H1 (cell line): ENCODE results near the gene ZSWIM7. TPM values are rescaled to one million over a fixed set of nuclear protein-coding genes. Genes with fewer than 3 reads are reported as not detected.

Experiments used
- CTCF ChIA-PET: fragments of 300-600 bp; sonication (Branson Sonifier 250); formaldehyde crosslinking; loops from one replicate; lab custom pipeline; 2021; ENCODE audit not compliant: partially characterized antibody; lab: Charles Lee
- POLR2A ChIA-PET: fragments of 300-600 bp; sonication (Branson Sonifier 250); formaldehyde crosslinking; loops from one replicate; lab custom pipeline; 2021; ENCODE audit warnings: inconsistent platforms; ENCODE audit not compliant: partially characterized antibody; lab: Charles Lee
- DNase-seq, 2 experiments: peaks; one replicate each; pipeline versions ENCODE4 v3.0.0 to v3.0.0-alpha.2; 2010 to 2022; ENCODE audit warnings: low spot score in 2 of 2, low read depth in 1 of 2, mixed read lengths in 1 of 2
- FAIRE-seq: peaks from 2 replicates; lab custom pipeline; 2011; peaks lifted over from hg19 to GRCh38; lab: Jason Lieb, UNC
- H2AFZ ChIP-seq: 2 replicates; pipeline ENCODE4 v1.8.1; 2012; ENCODE audit warnings: low read length, inconsistent platforms
- H2AK5ac ChIP-seq: 2 replicates; pipeline ENCODE4 v1.6.1; 2013; ENCODE audit warnings: low read depth, low read length
- H2BK120ac ChIP-seq: replicated peaks from 2 replicates; pipeline ENCODE3; 2013; ENCODE audit warnings: low read depth, low read length, inconsistent platforms
- H2BK12ac ChIP-seq: 2 replicates; pipeline ENCODE4 v1.6.1; 2013; ENCODE audit warnings: low read depth, low read length
- H2BK15ac ChIP-seq: 2 replicates; pipeline ENCODE4 v1.6.1; 2013; ENCODE audit warnings: low read length
- H2BK20ac ChIP-seq: 2 replicates; pipeline ENCODE4 v1.6.1; 2013; ENCODE audit warnings: low read length
- H2BK5ac ChIP-seq: 2 replicates; pipeline ENCODE4 v1.6.1; 2013; ENCODE audit warnings: low read depth, low read length
- H3K14ac ChIP-seq: 2 replicates; pipeline ENCODE4 v1.6.1; 2013; ENCODE audit warnings: inconsistent platforms; ENCODE audit not compliant: insufficient read length
- H3K18ac ChIP-seq: 2 replicates; pipeline ENCODE4 v1.6.1; 2013; ENCODE audit warnings: low read length; ENCODE audit errors: extremely low read depth
- H3K23ac ChIP-seq: 2 replicates; pipeline ENCODE4 v1.6.1; 2013; ENCODE audit warnings: inconsistent platforms; ENCODE audit not compliant: insufficient read length
- H3K23me2 ChIP-seq: 2 replicates; pipeline ENCODE4 v1.6.1; 2013; ENCODE audit warnings: low read depth, low read length
- H3K27ac ChIP-seq: 2 replicates; pipeline ENCODE4 v1.6.1; 2011; ENCODE audit warnings: low read depth, low read length, inconsistent platforms
- H3K27me3 ChIP-seq, 4 experiments: replicated peaks in 1 of 4; 1 replicate in 1 of 4; 2 replicates in 3 of 4; pipeline versions ENCODE4 v1.6.1 to v1.8.1; 2011 to 2013; ENCODE audit warnings: low read length in 3 of 4, mild to moderate bottlenecking in 3 of 4, inconsistent platforms in 2 of 4, mixed read lengths in 2 of 4, moderate library complexity in 1 of 4; ENCODE audit not compliant: control insufficient read depth in 3 of 4, insufficient read depth in 3 of 4; ENCODE audit errors: extremely low read depth in 1 of 4
- H3K36me3 ChIP-seq, 4 experiments: 2 replicates each; pipeline versions ENCODE4 v1.6.1 to v1.8.1; 2011 to 2013; ENCODE audit warnings: mild to moderate bottlenecking in 4 of 4, low read length in 3 of 4, moderate library complexity in 2 of 4, control low read depth in 1 of 4, inconsistent platforms in 1 of 4; ENCODE audit not compliant: insufficient read depth in 4 of 4, control insufficient read depth in 2 of 4
- H3K4ac ChIP-seq: replicated peaks from 2 replicates; pipeline ENCODE3; 2013; ENCODE audit warnings: low read length, low read depth, mixed read lengths, inconsistent platforms; ENCODE audit not compliant: insufficient read length
- H3K4me1 ChIP-seq, 4 experiments: replicated peaks in 1 of 4; 1 replicate in 1 of 4; 2 replicates in 3 of 4; pipeline versions ENCODE4 v1.6.1 to v1.8.1; 2011 to 2013; ENCODE audit warnings: low read length in 3 of 4, inconsistent platforms in 2 of 4, mixed read lengths in 1 of 4; ENCODE audit not compliant: insufficient read depth in 4 of 4, control insufficient read depth in 3 of 4
- H3K4me2 ChIP-seq, 2 experiments: 2 replicates each; pipeline versions ENCODE4 v1.6.1 to v1.8.1; 2011 to 2013; ENCODE audit warnings: low read depth in 2 of 2, low read length in 2 of 2, control low read depth in 1 of 2, inconsistent platforms in 1 of 2, mild to moderate bottlenecking in 1 of 2; ENCODE audit not compliant: insufficient read depth in 1 of 2
- H3K4me3 ChIP-seq, 4 experiments: fragments of 200-600, 300-600 bp in 1 of 4; sonication (generic), shearing (Covaris generic), sonication (Bioruptor Twin) in 1 of 4; 2 replicates each; pipeline versions ENCODE4 v1.5.1 to v1.8.1; 2011 to 2016; ENCODE audit warnings: low read length in 4 of 4, low read depth in 3 of 4, control low read depth in 2 of 4, inconsistent platforms in 2 of 4, mild to moderate bottlenecking in 2 of 4, mixed read lengths in 1 of 4, moderate library complexity in 1 of 4; ENCODE audit not compliant: insufficient read depth in 2 of 4; ENCODE audit errors: extremely low read depth in 1 of 4
- H3K56ac ChIP-seq: replicated peaks from 2 replicates; pipeline ENCODE3; 2013; ENCODE audit warnings: low read depth, mild to moderate bottlenecking, mixed read lengths, low read length, inconsistent platforms; ENCODE audit not compliant: insufficient read length
- H3K79me1 ChIP-seq: 2 replicates; pipeline ENCODE4 v1.6.1; 2013; ENCODE audit warnings: low read depth, low read length, control low read depth
- H3K79me2 ChIP-seq, 2 experiments: 2 replicates each; pipeline versions ENCODE4 v1.6.1 to v1.8.1; 2012 to 2013; ENCODE audit warnings: low read length in 2 of 2, mild to moderate bottlenecking in 2 of 2, inconsistent platforms in 1 of 2; ENCODE audit not compliant: insufficient read depth in 2 of 2, control insufficient read depth in 1 of 2
- H3K9ac ChIP-seq, 4 experiments: replicated peaks in 1 of 4; 1 replicate in 1 of 4; 2 replicates in 3 of 4; pipeline versions ENCODE4 v1.6.1 to v1.8.1; 2011 to 2013; ENCODE audit warnings: low read depth in 3 of 4, low read length in 3 of 4, control low read depth in 2 of 4, mild to moderate bottlenecking in 2 of 4, moderate library complexity in 2 of 4, inconsistent platforms in 1 of 4; ENCODE audit errors: extremely low read depth in 1 of 4
- H3K9me3 ChIP-seq, 2 experiments: 2 replicates each; pipeline versions ENCODE4 v1.6.1 to v1.8.1; 2012 to 2013; ENCODE audit warnings: mild to moderate bottlenecking in 2 of 2, moderate library complexity in 2 of 2, control low read depth in 1 of 2, inconsistent platforms in 1 of 2, low read depth in 1 of 2, low read length in 1 of 2, mixed read lengths in 1 of 2; ENCODE audit not compliant: insufficient read depth in 2 of 2
- H4K20me1 ChIP-seq, 2 experiments: replicated peaks in 1 of 2; 2 replicates each; pipeline versions ENCODE3 to v1.8.1; 2011 to 2013; ENCODE audit warnings: inconsistent platforms in 2 of 2, low read length in 2 of 2, mild to moderate bottlenecking in 1 of 2; ENCODE audit not compliant: insufficient read depth in 2 of 2, control insufficient read depth in 1 of 2
- H4K5ac ChIP-seq: 2 replicates; pipeline ENCODE4 v1.6.1; 2013; ENCODE audit warnings: low read length, low read depth, mixed read lengths, inconsistent platforms; ENCODE audit not compliant: insufficient read length
- H4K8ac ChIP-seq: 2 replicates; pipeline ENCODE4 v1.8.0; 2013; ENCODE audit warnings: mild to moderate bottlenecking, moderate library complexity, low read length, inconsistent platforms; ENCODE audit not compliant: insufficient read depth; ENCODE audit errors: extremely low read depth
- H4K91ac ChIP-seq: replicated peaks from 2 replicates; pipeline ENCODE3; 2013; ENCODE audit warnings: low read length, mixed read lengths, inconsistent platforms; ENCODE audit not compliant: insufficient read length
- CHD1 ChIP-seq: IDR thresholded peaks from 2 replicates; pipeline ENCODE4 v1.6.1; 2012; ENCODE audit warnings: low read depth, low read length, improper control_type of control experiment
- CHD2 ChIP-seq: IDR thresholded peaks from 2 replicates; pipeline ENCODE4 v1.6.1; 2012; ENCODE audit warnings: low read length, improper control_type of control experiment
- CREB1 ChIP-seq: IDR thresholded peaks from 2 replicates; pipeline ENCODE4 v1.6.1; 2012; ENCODE audit warnings: inconsistent platforms
- FOSL1 ChIP-seq: IDR thresholded peaks from 2 replicates; pipeline ENCODE4 v1.6.1; 2011; ENCODE audit warnings: mild to moderate bottlenecking, low read depth, low read length, moderate library complexity; ENCODE audit not compliant: insufficient read depth
- polyA plus RNA-seq, 7 experiments: library from polyadenylated mRNA; depleted of rRNA in 3 of 7; stranded (reverse) in 5 of 7; unstranded in 2 of 7; fragments of >200 nt in 5 of 7; fragments of 200-250 nt in 2 of 7; gene quantifications; 1 replicate in 5 of 7; 2 replicates in 1 of 7; 4 replicates in 1 of 7; pipeline versions ENCODE4 v1.2.1 to v1.2.3, GENCODE V29; 2011 to 2013; ENCODE audit warnings: missing spikeins in 2 of 7, mixed read lengths in 2 of 7
- total RNA-seq: library from RNA; stranded (reverse); fragmentation: NEBNext Ultra II Directional; extraction: Animal tissue kit (Norgen Biotek cat#: 25700); gene quantifications from 2 replicates; pipeline ENCODE4 v1.2.1, GENCODE V29; 2021

Gene ZSWIM7
- total and polyA plus RNA-seq, 2 of the 8 experiments (the other 6 are each of a cell fraction or from before 2014, with no cell fraction given), result 39.3 to 57.7 TPM

GRCh38 chr17:16037636-16038035 lies 38.1 kb upstream of the ZSWIM7 start:
- CTCF ChIA-PET, result interaction anchor here (0.6 kb wide), 1 partner anchor 1210 kb away, joined by 3 read pairs; no protein-coding TSS in a partner anchor
- TF ChIP-seq CHD1 (no peak), CHD2 (no peak), CREB1 (no peak), FOSL1 (no peak)

More at GRCh38 chr17:16037636-16038035, 38.1 kb upstream of the ZSWIM7 start:
- no peak for FAIRE-seq
- Histone ChIP-seq H3K9ac (no peak overlapping the region), H4K20me1 (no peaks in the 10 kb centered on the region), H2BK15ac (no peak overlapping the region), H2AFZ (no peak overlapping the region), H3K18ac (no peak overlapping the region), H3K23ac (no peak overlapping the region), H3K4me3 (no peak overlapping the region), H3K56ac (no peak overlapping the region), H2BK5ac (no peak overlapping the region), H3K9me3 (no peaks in the 10 kb centered on the region), H3K4ac (no peak overlapping the region), H2BK20ac (no peak overlapping the region), H3K36me3 (peaks cover 13 to 72% (median 39%) of the 10 kb centered on the region in 4 experiments), H3K79me1 (no peaks in the 10 kb centered on the region), H3K23me2 (no peaks in the 10 kb centered on the region), H3K27me3 (no peaks in the 10 kb centered on the region), H4K5ac (no peak overlapping the region), H2BK120ac (no peak overlapping the region), H3K79me2 (no peaks in the 10 kb centered on the region), H4K8ac (no peak overlapping the region), H4K91ac (no peak overlapping the region), H3K4me1 (no peaks in the 10 kb centered on the region), H2AK5ac (no peak overlapping the region), H3K27ac (no peak overlapping the region), H2BK12ac (no peak overlapping the region), H3K4me2 (no peak overlapping the region), H3K14ac (no peak overlapping the region)
- DNase-seq, result no peak
- POLR2A ChIA-PET, result interaction anchor here (0.8 to 1.7 kb wide), 2 partner anchors 9 to 29 kb away, joined by 3 to 6 read pairs; no protein-coding TSS in a partner anchor
